GM18909 (cell line): ENCODE data around the gene CRYBB1.

Experiments
- ATAC-seq: cut with Tn5 transposase; IDR thresholded peaks from one replicate; pipeline ENCODE4 v1.9.1; 2021; ENCODE audit warnings: mild to moderate bottlenecking; ENCODE audit not compliant: unreplicated experiment, poor library complexity

The CRYBB1 gene

DNA sequence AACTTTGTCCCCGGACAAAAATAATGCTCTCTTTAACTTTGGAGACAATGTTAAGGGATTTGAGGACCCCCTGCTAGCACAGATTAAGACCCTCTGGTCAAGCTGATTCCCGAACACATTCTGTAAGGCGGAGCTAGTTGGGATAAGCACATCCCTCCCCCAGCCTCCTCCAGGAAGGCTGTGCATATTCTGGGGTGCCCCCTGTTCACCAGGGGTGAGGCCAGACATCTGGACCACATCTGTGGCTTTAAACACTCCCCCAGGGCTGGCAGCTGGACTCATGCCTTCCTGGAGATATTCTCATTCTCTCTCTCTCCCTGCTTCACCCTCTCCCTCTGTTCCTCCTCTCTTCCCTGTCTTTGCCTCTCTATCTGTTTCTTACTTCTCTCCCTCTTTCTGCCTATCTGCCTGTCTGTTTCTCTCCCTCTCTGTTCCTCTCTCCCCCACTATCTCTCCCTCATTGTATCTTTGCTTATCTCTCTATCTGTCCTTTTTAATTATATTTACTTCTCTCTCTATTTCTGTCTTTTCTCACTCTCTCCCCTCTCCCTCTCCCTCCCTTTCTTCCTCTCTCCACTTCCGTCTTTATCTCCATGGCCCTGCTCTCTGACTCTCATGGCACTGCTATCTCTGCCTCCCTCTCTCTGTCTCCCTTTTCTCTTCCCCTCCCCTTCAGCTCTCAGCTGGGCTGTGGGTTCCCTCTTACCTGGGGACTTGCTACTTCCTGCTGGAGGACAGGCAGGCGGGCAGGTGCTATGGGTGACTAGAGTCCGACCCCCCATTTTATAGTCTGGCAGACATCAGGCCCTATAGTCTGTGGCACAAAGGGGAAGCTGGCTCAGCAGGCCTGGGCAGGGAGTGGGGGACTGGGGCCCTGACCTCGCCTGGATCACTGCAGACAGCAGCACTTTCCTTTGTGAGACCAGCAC, at the start of gene CRYBB1:
CRYBB1 (minus strand) TSS at position 757 of the 929 bp plus-strand sequence. CDS start 1,708 bp downstream, outside the sequence.
- ATAC-seq, result no peak

DNA sequence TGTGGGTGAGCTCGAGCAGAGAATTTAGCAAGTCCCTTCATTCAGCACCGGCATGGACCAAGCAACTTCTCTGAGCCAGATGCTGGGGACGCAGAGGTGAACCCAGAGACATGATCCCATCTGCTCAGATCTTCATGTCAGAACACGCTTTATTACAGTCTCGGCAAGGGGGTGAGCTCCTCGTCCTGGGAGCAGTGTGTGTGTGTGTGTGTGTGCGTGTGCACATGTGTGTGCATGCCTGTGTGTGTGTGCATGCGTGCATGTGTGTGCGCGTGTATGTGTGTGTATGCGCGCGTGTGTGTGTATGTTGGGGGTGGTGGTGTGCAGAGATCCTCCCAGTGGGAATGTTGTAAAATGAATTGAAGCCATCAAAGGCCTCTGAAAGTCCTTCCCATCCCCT, 49.3 kb upstream of the CRYBB1 start:
- no peak for ATAC-seq

DNA sequence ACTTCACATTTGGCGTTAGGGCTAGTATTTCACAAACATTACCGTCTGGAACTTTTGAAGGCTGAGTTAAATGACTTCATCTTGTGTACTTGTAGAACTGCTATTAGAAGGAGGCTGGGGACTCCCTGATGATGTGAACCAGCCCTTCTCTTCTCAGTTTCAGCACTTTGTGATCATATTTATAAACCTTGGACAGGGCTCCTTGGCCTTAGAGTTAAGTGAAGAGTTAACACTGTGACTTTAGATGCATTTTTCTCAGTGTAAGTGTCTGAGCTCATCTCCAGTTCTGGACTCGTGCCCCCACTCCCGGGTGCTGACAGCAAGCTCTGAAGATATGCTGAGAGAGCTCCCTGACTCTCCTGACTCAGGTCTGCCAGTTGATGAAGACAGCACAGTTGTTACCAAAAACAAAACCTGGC, 48.0 kb upstream of the CRYBB1 start:
- peak; percentile 10 for ATAC-seq

DNA sequence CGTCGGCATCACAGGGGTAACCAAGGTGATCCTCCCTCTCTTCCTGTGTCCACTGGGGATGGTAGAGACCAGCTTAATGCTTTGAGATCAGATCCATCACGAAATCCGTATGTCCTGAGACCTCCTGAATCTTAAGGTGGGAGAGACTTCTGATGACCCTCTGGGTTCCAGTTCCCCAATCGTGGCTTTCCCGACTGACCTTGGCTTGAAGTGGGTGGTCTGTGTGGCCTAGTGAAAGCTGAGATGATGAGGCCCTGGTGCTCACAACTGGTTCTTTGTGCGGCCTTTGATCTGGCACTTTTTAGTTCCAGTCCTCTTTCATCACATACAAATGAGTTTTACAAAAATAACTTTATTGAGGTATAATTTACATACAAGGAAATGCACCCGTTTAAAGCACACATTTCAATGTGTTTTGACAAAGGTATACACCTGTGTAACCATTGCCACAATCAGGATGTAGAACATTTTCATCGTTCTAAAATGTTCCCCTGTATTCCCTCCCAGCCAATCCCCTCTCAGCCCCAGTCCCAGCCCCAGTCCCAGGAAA, 45.6 kb upstream of the CRYBB1 start:
- no peak for ATAC-seq

DNA sequence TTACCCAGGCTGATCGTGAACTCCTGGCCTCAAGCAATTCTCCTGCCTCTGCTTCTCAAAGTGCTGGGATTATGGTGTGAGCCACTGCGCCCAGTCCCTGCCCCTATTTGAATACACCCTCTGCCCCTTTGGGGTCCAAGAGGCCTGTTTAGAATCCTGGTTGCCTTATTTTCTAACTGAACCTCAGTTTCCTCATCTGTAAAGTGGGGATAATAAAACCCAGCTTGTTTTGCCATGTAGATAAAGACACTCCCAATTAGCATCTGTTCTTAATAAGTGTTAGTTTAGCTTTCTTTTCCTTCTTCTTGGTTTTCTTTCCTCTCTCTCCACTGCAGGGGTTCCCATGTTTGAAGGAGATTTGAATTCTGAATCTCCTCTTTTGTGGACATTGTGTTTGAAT, 44.3 kb upstream of the CRYBB1 start:
- no peak for ATAC-seq

DNA sequence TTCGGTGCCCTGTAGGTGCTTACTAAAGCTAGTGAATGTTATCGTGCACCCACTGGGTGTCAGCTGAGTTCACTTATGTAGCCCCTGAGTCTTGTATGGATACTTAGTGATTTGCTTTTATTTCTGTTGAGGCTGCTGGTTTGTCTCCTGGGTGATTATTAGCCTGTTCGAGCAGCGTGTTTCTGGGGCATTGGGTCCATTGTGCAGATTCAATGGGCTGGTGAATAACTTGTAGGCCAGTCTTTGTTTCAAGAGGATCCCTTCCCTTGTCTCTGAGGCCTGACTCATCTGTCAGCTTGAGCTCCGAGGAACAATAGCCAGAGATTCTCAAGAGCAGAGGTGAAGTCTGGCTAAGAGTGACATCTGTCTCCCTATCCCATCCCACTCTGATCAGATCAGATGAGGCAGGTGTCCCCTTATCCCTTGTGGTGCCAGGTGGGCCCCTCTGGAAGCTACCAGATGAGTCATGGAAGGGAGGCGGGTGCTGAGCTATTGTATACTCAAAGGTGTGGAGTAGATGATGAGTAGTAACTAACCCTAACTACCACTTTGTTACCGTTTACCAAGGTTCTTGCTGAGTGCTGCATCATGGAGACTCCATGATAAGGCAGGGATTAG, 43.2 kb upstream of the CRYBB1 start:
- ATAC-seq, result no peak

DNA sequence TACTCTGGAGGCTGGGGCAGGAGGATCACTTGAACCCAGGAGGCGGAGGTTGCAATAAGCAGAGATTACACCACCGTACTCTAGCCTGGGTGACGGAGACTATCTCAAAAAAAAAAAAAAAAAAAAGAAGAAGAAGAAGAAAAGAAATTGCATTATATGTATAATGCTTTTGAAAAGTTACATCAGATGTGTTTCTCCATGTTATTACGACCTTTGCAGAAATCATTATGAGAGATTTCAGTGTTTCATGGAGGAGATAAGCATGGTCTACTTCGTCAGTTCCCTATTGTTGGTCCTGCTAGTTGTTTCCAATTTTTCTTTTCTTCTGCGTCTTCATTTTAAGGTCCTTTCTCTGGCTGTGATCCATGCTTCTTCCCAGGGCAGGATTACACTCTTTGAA, 42.5 kb upstream of the CRYBB1 start:
- no peak for ATAC-seq

DNA sequence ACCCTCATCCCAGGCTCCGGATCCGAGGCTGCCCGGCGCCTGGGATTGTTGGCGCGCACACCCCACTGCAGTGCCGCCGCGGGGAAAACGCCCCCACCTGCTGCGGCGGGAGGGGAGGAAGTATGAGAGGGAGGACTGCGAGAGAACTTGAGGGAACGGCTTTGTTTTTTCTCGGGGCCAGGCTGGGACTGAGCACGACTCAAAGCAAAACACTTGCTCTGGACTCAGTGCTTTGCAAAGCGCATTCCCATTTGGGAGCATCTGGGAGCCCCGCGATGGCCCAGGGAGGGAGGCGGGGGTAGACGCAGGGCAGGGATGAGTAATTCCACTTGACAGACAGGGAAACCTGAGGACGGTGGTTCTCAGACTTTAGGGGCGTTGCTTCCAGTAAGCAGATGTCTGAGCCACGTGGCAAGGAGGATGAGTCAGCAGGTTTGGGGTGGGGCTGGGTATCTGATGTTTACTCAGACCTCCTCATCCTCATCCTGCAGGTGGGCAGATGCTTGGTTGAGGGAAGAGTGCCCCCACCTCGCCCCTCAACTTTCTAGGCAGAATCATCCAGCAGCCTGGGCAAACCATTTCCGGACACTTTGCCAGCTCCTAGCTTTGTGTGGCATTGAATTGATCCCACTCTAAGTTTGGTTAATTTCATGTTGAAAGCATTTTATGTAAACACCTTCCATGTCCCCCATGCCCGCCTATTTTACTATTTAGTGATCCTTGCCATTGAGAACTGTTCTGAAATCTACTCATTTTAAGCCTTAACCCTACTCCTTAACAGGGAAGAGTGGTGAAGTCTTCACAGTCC, 41.0 kb upstream of the CRYBB1 start:
- ATAC-seq, result no peak

DNA sequence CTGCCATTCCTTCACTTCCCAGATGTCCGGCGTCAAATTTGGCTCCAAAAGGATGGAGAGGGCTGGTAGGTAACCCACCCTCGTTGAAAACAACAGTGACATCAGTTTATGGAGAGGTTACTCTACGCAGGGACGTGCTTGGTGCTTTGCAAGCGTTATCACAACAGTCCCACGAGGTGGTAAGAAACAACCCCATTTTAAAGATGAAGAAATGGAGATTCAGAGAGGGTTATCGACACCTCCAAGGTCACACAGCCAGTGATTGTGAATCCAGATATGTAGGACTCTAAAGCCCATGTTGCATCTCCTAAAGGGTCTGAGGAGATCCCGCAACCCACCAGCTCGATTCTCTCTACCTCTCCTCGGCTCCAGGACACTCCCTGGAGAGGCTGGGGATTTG, 40.3 kb upstream of the CRYBB1 start:
- no peak for ATAC-seq

DNA sequence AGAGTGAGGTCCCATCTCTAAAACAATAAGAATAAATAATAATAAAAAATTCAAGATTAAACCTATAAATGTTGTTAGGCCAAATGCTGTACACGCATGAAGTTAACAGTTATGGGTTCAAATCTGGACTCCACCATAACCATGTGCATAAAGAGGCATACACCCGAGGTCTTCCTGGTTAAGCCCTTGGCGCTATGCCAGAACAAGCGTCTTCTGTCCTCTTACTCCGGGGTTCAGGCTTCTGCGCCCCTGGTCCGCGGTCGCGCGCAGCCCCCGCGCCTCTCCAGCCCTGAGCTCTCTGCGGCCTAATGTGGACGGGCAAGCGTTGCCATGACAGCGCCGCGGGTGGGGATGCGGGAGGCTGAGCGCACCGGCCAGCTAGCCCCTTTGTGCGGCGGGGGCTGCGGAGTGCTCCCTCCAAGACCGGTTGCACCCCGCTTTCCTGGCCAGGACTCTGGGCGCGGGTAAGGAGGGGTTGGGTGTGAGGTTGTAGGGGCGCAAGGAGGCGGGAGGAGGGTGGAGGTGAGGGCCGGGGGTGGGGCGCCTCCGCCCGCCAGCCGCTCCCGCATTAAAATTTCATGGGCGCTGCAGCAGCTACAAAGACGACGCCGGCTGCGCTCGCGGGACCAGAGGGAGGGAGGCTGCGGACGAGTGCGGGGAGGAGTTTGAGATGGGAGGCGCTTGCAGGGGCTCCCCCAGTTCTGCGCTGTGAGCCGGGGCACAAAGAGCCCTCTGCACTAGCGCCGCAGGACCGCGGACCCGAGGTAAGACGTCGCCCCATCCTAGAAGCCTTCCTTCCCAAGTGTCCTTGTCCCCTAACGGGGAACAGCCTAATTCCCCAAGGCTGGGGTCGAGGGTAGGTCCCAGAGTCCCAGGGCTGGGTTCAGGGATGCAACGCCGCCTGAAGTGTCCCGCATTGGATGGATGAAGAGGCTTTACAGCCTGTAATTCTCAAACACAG, 39.3 kb upstream of the CRYBB1 start, which contains the start of gene MIAT:
MIAT (plus strand) TSS at position 698 of the 961 bp plus-strand sequence.
- no peak for ATAC-seq

DNA sequence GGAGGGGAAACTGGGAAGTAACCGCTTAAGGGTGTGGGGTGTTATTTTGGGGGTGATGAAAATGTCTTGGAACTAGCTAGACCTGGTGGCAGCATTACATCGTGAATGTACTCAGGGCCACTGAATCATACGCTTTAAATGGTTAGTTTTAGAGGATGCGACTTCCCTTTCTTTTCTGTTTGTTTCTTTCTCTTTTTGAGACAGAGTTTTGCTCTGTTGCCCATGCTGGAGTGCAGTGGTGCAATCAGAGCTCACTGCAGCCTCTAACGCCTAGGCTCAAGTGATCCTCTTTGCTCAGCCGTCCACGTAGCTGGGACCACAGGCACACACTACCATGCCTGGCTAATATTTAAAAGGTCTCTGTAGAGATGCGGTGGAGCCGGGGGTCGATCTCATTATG, 34.0 kb upstream of the CRYBB1 start:
- ATAC-seq, result no peak

DNA sequence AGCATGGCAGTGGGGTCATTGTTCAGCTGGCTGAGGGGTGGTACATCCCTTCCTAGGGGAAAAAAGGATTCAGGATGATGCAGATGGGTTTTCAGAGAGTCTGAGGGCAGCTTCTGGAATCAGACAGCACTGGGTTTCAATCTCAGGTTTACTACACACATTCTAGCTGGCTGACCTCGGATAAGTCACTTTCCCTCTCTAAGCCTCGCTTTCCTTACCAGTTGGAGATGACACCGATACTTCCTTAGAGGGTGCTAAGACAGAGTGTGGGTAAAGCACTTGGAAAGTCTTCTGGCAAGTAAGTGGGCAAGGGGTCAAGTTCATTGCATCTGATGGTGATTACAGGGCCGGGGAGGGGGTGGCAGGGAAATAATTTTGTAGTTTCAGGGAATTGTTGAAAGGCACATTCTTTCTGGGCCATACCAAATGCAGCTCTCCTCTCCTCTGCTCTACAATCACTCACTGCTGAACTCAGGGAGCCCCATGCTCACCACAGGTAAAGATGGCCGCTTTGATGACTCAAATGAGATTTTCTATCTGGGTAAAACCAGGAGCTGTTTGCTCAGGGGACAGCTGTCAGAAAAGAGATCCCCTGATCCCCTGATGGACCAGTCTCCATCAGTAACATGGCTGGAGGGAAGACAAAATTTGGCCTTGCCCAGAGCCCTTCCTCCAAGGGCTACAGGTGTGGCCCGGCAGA, 33.0 kb upstream of the CRYBB1 start:
- no peak for ATAC-seq

DNA sequence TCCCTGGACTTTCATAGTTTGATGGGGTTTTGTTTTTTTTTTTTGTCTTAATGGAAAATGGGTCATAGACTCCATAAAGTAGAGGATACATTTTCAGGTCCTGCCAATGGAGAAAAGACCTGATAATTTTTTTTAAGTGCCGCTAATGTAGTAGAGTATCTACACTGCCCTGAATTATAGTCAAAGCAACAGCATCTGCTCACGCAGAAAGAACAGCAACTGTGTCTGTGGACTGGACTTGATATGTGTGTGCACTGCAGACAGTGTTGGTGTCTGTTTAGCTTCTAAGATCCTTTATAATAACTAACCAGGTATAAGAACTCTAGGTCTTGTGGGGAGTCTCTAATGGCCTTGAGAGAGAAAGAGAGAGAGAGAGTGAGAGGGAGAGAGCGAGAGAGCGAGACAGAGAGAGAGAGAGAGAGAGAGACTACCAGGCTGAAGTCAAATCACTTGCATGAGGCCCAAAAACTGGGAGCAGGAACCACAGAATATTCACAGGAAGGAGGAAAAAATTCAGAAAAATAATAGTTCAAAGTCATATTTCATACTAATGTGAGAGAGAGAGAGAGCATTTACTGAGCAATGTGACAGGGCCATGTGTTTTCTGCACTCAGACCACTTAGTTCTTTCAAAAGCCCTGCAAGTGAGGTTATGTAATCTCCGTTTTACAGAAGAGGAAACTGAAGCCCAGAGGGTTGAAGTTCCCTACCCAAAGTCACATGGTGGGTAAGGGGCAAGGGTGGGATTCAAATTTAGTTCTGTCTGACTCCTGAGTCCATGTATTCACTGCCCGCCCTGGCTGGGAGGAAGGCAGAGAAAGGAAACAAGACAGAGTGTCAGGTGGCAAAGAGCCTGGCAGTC, 30.9 kb upstream of the CRYBB1 start:
- ATAC-seq, result no peak

DNA sequence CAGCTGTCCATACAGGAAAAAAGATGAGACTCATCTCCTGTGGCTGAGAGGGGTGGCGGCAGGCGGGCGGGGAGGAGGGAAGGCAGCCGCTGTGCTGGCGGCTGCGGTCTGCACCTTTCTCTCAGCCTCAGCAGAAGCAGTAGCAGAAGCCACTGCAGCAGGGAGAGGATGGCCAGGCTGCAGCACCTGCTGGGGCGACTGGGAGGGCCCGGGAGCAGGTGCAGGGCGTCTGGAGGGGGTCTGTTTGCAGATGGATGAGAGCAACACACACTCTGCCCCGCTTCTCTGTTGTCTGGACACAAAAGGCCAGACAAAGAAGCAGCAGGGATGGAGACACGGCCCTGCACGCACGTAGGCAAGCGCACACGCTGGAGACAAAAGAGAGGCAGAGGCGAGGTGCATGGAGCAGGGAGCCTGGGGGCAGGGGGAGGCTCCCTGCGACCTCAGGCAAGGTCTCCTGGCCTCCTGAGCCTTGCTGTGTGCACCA, 30.2 kb upstream of the CRYBB1 start:
- no peak for ATAC-seq

DNA sequence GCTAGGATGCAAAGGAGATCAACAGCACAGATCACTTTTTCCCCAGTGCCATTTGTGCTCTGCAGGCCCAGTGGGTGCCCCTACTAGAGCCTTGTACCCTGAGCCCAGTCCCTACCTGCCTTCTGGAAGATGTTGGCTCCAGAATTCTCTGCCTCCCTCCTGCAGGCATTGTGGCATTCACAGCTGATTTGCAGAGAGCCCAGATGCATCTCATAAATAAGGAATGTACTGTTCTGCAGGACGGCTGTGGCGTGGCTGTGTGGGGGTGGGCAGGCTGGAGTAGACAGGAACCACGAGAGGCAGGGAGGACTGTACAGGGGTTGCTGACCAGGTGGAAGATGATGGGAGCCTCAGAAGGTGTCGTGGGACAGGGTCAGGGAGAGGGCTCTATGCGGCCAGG, 28.3 kb upstream of the CRYBB1 start:
- no peak for ATAC-seq

DNA sequence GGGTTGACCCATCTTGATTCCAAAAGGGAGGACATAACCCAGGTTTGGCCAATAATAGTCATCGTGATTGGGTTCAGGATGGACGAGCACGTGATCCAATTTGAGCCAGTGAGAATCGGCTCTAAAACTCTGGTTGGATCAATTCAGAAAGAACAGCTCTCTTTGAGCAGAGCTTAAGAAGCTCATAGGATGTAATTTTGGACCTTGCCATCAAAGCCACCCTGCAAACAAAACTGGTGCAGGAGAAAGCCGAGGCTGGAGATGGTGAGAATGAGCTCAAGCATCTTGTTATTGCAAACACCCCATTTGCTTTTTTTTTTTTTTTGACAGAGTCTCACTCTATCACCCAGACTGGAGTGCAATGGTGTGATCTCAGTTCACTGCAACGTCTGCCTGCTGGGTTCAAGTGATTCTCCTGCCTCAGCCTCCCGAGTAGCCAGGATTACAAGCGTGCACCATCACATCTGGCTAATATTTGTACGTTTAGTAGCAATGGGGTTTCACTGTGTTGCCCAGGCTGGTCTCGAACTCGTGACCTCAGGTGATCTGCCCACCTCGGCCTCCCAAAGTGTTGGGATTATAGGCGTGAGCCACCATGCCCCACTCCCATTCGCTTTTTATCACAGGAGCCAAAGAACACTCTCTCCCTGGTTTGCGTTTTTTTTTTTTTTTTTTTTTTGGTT, 25.7 kb upstream of the CRYBB1 start:
- ATAC-seq, result no peak
